H1 (cell line): Measurements from ENCODE around the gene RMND5A.

ENCODE experiments used
- CBX8 ChIP-seq: fragments of 300-800, 300-1000 bp; sonication (generic); IDR thresholded peaks from 2 replicates; pipeline ENCODE4 v1.7.1; 2016; ENCODE audit warnings: low read depth, low read length, borderline replicate concordance
- GABPA ChIP-seq: IDR thresholded peaks from 2 replicates; pipeline ENCODE4 v1.6.1; 2011; ENCODE audit warnings: mild to moderate bottlenecking, low read length, moderate library complexity, borderline replicate concordance; ENCODE audit not compliant: insufficient read depth
- RNF2 ChIP-seq: fragments of 200-900, 300-1000 bp; sonication (generic); IDR thresholded peaks from 2 replicates; pipeline ENCODE4 v1.7.1; 2016; ENCODE audit warnings: borderline replicate concordance, low read depth, mild to moderate bottlenecking, antibody characterized with exemption, low read length; ENCODE audit not compliant: poor library complexity, severe bottlenecking; ENCODE audit errors: missing control alignments
- TF ChIP-seq, protein P1 (sequence below): IDR thresholded peaks from 2 replicates; pipeline ENCODE4 v1.6.1; 2011; ENCODE audit warnings: low read depth, mild to moderate bottlenecking, low read length; ENCODE audit not compliant: insufficient read depth
- TF ChIP-seq, protein P2 (sequence below), 3 experiments: IDR thresholded peaks; 1 replicate in 2 of 3; 2 replicates in 1 of 3; pipeline versions ENCODE4 v1.5.1 to v1.6.1; 2011; ENCODE audit warnings: low read length in 3 of 3, mild to moderate bottlenecking in 3 of 3, inconsistent platforms in 2 of 3, low read depth in 1 of 3, moderate library complexity in 1 of 3; ENCODE audit not compliant: insufficient read depth in 1 of 3; ENCODE audit errors: control extremely low read depth in 1 of 3

DNA sequence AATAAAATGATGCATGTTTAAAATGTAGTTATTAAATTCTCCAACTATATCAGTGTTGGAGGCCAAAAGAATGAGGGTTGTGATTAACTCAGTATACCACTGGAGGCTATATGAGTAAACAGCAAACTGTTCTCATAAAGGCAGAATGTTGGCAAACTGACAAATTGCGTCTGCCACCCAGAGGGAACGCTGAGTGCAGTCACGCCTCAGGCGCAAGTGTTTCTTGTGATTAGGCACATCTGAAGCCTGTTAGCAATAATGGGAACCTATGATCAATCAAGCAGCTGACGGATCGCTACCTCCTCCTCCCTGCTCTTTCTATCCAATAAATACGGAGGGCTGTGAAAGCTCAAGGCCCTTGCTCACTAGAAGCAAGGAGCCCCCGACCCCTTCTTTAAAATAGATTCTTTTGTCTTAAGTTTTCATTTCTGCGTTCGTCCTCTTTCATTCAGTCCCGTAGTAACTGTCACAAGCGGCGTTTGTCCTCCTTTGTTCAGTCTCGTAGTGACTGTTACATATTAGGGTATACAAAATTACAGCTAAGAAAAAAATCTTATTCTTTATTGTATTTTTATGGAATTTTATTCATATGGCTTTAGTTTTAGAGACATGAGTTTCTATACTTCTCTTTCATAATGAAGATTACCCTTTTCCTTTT is 16.3 kb upstream of the RMND5A start:
- TF ChIP-seq CBX8 (no peak), GABPA (no peak), RNF2 (no peak)
- TF ChIP-seq, protein P1, sequence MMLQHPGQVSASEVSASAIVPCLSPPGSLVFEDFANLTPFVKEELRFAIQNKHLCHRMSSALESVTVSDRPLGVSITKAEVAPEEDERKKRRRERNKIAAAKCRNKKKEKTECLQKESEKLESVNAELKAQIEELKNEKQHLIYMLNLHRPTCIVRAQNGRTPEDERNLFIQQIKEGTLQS: no peak
- TF ChIP-seq, protein P2, sequence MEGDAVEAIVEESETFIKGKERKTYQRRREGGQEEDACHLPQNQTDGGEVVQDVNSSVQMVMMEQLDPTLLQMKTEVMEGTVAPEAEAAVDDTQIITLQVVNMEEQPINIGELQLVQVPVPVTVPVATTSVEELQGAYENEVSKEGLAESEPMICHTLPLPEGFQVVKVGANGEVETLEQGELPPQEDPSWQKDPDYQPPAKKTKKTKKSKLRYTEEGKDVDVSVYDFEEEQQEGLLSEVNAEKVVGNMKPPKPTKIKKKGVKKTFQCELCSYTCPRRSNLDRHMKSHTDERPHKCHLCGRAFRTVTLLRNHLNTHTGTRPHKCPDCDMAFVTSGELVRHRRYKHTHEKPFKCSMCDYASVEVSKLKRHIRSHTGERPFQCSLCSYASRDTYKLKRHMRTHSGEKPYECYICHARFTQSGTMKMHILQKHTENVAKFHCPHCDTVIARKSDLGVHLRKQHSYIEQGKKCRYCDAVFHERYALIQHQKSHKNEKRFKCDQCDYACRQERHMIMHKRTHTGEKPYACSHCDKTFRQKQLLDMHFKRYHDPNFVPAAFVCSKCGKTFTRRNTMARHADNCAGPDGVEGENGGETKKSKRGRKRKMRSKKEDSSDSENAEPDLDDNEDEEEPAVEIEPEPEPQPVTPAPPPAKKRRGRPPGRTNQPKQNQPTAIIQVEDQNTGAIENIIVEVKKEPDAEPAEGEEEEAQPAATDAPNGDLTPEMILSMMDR (IDR thresholded peaks at IDR 0.05; ENCODE audit: control extremely low read depth in 1 of 3, insufficient read depth in 1 of 3, low read depth in 1 of 3, low read length in 3 of 3): no peak
